ENCODE measurements around the gene NTHL1.

Gene NTHL1

DNA sequence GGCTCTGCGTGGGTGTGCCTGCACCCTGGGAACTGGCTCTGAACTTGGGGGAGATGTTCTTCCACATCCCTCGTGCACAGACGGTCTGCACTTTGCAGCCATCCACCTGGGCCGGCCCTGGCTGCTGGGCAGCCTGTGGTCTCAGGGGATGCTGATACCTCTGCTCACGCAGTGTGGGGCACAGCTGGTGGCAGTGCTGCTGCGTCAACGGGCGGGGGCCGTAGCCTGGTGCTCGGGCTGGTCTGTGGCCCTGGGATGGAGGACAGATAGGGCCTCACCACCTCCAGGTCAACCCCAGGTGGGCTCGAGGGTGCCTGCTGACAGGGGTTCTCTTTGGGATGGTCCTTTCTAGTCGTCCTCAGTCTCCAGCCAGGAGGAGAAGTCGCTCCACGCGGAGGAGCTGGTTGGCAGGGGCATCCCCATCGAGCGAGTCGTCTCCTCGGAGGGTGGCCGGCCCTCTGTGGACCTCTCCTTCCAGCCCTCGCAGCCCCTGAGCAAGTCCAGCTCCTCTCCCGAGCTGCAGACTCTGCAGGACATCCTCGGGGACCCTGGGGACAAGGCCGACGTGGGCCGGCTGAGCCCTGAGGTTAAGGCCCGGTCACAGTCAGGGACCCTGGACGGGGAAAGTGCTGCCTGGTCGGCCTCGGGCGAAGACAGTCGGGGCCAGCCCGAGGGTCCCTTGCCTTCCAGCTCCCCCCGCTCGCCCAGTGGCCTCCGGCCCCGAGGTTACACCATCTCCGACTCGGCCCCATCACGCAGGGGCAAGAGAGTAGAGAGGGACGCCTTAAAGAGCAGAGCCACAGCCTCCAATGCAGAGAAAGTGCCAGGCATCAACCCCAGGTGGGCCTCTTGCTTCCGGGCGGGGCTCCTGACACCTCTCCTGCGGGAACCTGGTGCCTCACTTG, 36.5 kb upstream of the NTHL1 start:
- no peak for DNase-seq

- no peak for DNase-seq
Measured at GRCh38 chr16:2083409-2083808, 35.8 kb upstream of the NTHL1 start.

GRCh38 chr16:2082983-2083364, 35.3 kb upstream of the NTHL1 start:
- no peak for DNase-seq

DNA sequence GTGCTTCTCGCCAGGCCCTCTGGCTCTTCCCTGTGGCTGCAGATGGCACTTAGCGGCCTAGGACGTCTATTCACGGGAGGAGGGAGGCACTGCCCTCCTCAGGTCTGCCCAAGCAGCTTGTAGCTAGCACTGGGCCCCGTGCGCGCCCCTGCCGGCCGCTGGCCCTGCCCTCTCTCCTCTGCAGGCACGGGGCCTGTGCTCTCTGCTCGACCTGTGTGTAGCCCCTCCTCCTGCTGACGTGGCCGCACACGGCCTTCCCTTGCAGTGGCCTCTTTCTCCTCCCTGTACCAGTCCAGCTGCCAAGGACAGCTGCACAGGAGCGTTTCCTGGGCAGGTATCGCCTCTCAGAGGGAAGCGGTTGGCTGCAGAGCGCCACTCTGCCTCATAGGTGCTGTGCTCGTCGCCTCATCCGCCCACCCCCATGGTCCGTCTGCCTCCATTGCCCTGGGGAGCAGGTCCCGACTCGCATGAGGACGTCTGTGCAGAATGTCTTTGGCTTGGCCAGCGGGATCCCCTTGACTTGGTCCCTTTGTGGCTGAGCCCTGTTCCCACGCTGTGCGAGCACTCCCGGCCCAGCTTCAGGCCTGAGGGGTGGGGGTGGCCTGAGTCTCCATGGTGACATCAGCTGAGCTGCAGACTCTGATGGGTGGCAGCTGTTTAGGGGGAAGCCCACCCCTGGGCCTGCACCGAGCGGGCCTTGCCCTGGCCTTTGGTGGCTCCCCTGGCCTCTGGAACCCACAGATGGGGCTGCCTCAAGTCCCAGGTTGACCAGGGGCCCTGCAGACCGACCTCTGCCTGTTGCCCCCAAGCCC, 34.7 kb upstream of the NTHL1 start:
- DNase-seq: no peak

- no peak for DNase-seq
Measured at GRCh38 chr16:2081201-2082084, 33.8 kb upstream of the NTHL1 start.

DNA sequence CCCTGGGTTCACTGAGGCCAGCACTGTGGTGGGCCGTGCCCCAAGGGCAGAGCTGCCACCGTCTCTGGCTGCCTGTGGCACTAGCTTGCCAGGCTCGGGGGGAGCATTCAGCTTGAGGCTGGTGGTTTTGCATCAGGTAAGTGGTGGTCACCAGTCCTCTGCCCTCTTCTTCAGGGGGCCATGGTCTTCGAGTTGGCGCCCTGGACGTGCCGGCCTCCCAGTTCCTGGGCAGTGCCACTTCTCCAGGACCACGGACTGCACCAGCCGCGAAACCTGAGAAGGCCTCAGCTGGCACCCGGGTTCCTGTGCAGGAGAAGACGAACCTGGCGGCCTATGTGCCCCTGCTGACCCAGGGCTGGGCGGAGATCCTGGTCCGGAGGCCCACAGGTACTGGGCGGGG, 32.4 kb upstream of the NTHL1 start:
- DNase-seq: no peak

GRCh38 chr16:2079311-2079800, 31.7 kb upstream of the NTHL1 start:
- DNase-seq: no peak

DNA sequence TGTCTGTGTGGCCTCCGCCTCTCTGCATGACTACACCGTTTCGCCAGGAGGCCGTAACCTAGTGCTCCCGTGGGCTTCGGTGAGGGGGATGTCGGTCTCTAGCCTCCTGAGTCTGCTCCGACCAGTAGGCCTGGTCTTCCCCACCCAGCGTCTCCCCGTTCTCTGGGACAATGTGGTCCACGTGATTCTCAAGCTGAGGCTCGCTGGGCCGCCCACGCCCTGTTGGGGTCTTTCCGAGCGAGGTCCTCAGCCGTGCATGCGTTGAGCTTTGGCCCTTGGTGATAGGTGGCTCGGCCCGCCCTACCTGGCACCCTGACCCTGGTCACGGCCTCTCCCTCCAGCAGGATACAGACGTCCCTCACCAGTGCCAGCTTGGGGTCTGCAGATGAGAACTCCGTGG, 31.1 kb upstream of the NTHL1 start:
- no peak for DNase-seq

- no peak for DNase-seq
Measured at GRCh38 chr16:2078096-2078495, 30.5 kb upstream of the NTHL1 start.

DNA sequence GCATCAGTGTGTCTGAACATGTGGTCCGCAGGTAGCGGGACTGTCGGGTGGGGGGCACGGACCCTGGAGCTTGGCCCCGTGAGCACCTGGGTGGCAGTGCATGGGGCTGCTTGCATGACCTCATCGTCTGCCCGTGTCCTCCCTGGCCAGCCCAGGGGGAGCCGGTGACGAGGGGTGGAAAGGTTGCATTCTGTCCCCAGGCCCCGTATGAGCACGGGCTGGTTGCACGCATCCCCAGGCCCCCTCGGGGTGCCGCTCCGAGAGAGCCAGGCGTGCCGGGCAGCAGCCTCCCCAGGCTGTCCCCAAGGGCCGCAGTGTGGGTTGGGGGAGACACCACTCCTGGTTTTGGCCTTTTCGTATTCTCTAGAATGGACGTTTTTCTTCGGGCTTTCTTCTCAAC, 30.1 kb upstream of the NTHL1 start:
- DNase-seq: no peak

DNA sequence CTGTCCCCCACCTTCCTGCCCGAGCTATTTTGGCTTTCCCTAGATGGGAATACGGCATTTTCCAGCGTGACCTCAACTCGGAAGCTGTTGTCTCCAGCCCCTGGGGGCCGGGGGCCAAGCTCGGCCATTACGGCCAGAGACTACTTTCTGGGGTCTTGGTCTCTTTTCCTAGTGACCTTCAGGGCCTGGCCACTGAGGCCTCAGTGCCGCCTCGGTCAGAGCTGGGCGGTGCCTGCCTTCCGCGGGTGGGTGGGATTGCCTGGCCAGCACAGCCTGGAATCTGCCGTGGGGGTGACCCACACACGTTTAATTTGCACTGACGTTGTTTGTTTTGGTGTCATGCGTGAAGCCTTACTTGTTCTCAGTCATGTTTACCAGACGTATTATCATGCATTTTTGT, 29.4 kb upstream of the NTHL1 start:
- no peak for DNase-seq

GRCh38 chr16:2076072-2076865, 28.6 kb upstream of the NTHL1 start:
- no peak for DNase-seq

DNA sequence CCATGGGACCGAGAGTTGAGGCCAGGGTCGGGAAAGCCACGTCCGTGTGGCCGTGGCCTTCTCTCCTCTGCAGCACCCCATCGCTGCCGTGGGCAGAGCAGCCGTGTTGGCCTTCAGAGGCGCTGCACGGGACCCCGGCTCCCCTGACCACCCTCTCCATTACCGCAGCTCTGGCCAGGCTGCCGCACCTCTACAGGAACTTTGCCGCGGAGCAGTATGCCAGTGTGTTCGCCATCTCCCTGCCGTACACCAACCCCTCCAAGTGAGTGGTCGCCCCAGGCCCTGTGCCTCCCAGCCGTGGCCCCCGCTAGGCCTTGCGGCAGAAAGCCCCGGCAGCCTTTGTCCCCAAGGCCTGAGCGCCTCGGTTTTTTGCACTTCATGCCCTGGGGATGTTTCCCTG, 28.0 kb upstream of the NTHL1 start:
- no peak for DNase-seq

- no peak for DNase-seq
Measured at GRCh38 chr16:2074071-2074470, 26.4 kb upstream of the NTHL1 start.

- DNase-seq: no peak
Measured at GRCh38 chr16:2072926-2073325, 25.3 kb upstream of the NTHL1 start.

- DNase-seq: no peak
Measured at GRCh38 chr16:2071454-2072202, 24.0 kb upstream of the NTHL1 start.

GRCh38 chr16:2070576-2071453, 23.2 kb upstream of the NTHL1 start:
- DNase-seq: no peak

- DNase-seq: no peak
Measured at GRCh38 chr16:2066139-2066538, 18.5 kb upstream of the NTHL1 start.

DNA sequence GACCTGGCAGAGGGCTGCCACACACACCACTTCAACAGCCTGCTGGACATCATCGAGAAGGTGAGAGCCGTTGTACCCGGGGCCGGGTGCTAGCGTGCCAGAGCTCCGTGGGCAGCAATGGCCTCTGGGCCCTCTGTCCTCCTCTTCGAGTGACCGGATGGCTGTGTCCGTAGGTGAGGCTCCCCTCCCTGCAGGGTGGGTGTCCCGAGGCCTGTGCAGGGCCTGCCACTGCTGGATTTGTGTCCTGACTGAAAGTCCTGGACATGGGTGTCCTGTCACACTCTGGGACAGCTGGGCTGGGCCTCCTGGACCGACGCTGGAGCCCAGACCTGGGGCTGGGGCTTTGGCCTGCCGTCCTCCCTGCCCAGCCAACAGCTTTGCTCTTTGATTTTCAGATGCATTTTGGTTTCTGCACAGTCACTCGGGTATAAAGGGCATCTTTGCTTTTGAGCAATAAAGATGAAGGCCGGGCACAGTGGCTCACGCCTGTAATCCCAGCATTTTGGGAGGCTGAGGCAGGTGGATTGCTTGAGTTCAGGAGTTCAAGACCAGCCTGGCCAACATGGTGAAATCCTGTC, 16.8 kb upstream of the NTHL1 start:
- DNase-seq: no peak

- DNase-seq: no peak
Measured at GRCh38 chr16:2063861-2064260, 16.2 kb upstream of the NTHL1 start.
